AG09319 (cell line): ENCODE data around the gene SIDT1.

Experiments used
- DNase-seq: peaks from one replicate; pipeline ENCODE4 v3.0.0-alpha.2; 2010; ENCODE audit warnings: low read depth; ENCODE audit errors: extremely low read depth
- TF ChIP-seq, protein P1 (sequence below): IDR thresholded peaks from 2 replicates; pipeline ENCODE4 v1.5.1; 2011; ENCODE audit warnings: low read depth, mild to moderate bottlenecking, inconsistent platforms, low read length, moderate library complexity

Gene SIDT1

DNA sequence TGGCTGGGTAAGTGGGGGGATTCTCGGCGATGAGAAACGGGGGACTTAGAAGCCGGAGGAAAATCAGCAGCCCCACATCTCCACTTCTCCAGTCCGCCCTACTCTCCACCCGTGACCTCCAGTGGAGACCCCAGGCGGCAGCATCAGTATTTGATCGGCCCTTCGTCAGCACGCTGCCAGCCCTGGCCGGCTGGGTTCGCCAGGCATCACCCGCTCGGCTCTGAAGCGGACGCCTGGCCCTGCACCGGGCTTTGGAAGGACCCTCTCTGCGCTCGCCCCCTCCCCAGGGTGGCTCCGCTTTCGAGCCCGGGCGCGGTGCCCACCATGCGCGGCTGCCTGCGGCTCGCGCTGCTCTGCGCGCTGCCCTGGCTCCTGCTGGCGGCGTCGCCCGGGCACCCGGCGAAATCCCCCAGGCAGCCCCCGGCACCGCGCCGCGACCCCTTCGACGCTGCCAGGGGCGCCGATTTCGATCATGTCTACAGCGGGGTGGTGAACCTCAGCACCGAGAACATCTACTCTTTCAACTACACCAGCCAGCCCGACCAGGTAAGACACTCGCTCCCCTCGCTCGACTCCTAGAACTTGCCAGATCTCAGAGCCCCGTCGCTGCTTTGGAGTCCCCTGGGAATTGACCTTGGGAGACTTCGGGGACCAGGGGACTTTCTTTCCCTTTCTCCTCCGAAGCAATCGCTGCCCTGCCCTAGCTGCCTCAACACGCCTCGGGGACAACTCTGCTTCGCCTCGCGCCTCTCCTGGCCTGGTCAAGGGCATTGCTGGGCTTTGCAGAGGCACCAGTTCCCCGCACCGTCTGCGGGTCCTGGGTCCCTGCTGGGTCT is 561 bp downstream of the SIDT1 start:
- TF ChIP-seq, protein P1, sequence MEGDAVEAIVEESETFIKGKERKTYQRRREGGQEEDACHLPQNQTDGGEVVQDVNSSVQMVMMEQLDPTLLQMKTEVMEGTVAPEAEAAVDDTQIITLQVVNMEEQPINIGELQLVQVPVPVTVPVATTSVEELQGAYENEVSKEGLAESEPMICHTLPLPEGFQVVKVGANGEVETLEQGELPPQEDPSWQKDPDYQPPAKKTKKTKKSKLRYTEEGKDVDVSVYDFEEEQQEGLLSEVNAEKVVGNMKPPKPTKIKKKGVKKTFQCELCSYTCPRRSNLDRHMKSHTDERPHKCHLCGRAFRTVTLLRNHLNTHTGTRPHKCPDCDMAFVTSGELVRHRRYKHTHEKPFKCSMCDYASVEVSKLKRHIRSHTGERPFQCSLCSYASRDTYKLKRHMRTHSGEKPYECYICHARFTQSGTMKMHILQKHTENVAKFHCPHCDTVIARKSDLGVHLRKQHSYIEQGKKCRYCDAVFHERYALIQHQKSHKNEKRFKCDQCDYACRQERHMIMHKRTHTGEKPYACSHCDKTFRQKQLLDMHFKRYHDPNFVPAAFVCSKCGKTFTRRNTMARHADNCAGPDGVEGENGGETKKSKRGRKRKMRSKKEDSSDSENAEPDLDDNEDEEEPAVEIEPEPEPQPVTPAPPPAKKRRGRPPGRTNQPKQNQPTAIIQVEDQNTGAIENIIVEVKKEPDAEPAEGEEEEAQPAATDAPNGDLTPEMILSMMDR, result no peak; the same call in none of the 2 replicates
- DNase-seq, result no peak

DNA sequence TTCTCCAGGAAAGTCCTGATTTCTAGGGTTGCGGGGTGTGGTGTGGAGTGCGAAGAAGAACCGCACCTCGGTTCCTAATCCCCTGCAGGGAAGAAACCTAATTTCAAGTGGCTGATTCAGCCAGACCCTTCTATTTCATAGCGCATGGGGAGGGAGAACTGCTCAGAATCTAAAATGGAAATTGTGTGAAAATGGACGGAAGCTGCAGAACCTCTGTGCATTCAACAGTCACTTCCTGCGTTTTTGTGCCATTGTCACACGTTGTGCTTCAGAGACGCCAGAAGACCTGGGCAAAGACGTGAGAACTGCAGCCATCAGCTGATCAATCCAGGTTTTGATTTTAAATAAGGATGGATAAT is 1.2 kb downstream of the SIDT1 start:
- TF ChIP-seq, protein P1, result no peak
- DNase-seq, result no peak

DNA sequence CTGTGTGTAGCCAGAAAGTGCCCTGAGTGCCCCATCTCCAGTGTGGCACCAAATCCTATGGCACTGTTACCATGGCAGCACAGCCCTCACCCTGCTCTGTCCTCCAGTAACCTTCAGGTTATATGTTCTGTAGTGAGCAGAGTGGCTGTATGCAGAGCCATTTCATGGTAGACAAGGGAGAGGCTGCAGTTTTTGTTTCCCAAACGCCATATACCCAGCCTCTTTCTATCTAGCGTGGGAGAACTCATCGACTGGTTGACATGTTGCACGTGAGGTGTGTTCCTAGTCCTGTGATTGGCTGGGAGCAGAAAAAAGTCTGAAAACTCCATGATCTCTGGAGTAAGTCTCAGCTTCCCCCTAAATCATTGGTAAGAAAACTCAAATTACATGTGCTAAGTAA is 2.0 kb downstream of the SIDT1 start:
- TF ChIP-seq, protein P1, result no peak

DNA sequence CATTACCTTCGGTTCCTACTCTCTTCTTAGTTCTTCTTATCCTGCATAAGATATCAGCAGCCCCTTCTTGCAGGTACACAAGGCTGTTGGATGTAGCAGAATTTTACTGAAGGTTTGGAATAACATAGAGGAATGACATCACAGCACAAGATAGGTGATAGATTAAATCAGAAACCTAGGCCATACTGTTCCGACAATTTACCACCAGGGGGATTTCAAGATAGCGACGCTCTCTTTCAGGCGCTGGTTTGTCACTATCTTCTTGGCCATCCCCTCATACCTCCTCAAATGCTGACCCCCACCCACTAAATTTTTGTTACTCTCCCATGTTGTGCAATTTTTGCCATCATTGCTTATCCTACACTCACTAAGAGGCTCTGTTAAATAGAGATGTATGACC is 3.5 kb downstream of the SIDT1 start:
- no peak for DNase-seq
- TF ChIP-seq, protein P1, result no peak

More for the DNA sequence above, 2.0 kb downstream of the SIDT1 start:
- no peak for DNase-seq

DNA sequence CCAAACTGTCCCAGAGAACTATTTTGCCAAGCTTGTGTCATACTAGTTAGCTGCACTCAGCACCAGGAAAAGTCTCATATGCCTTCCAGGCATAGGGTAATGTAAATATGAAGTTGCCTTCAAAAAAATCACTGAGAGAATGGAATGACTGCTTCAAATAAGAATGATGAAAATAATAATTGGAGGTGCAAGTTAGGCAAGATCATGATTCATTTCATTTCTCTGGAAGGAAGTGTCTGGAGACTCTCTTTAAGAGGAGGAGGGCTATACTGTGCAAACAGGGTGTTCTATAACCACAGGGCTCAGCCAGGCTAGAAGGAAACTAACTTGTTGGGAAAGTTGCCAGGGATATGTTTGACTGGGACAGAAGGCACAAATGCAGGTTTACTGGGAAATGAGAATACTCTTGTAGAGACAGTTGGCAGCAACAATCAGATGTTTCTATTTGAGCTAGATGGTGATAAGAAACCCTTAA is 4.3 kb downstream of the SIDT1 start:
- TF ChIP-seq, protein P1, result no peak
- no peak for DNase-seq

DNA sequence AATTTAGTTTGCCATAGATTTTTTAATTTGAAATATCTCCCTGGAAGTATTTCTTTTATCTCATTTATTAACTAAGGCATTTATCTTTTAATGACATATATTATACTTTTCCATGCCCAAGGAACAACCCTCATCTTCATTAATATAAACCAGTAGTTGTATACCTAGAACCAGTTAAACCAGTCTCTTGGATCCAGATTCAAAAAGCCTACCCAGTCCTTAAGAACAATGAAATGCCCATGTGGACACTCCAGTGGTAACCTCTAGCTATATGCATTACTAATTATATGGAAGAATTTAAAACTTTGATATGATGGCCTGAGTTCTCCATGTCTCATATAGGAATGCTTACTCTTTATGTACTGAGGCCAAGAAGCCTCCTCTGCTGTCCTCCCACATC is 4.8 kb downstream of the SIDT1 start:
- TF ChIP-seq, protein P1, result no peak
- no peak for DNase-seq

DNA sequence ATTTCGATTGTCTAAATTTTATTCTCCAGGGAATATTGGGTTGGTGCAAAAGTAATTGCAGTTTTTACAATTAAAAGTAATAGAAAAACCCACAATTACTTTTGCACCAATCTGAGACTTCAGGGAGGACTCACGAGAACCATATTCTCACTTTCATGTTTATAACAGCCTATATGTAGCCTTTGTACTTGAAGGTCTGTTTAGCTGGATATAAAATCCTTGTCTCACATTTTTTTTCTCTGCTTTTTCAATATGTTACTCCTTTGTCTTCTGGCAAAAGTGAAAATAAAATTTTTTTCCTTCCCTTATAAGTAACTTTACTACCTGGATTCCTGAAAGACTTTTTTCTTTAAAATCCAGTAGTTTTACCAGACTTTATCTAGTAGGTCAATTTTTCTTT is 9.2 kb downstream of the SIDT1 start:
- no peak for DNase-seq
- TF ChIP-seq, protein P1, result no peak
